OCI-LY7 (cell line): ENCODE measurements around the gene ABCD1. TPM values are rescaled to one million over a fixed set of nuclear protein-coding genes. Genes with fewer than 3 reads are reported as not detected.

Source experiments
- BruUV-seq: library from RNA; stranded (reverse); fragments of 400-500 nt; replicated peaks from 2 replicates; lab custom pipeline; 2021; lab: Mats Ljungman, UMichigan
- CTCF ChIA-PET: fragments of 300-600 bp; sonication (Branson Sonifier 250); formaldehyde crosslinking; loops from one replicate; lab custom pipeline; 2022; ENCODE audit warnings: antibody characterized with exemption; ENCODE audit not compliant: unreplicated experiment; lab: Charles Lee
- POLR2A ChIA-PET: fragments of 300-600 bp; sonication (Branson Sonifier 250); formaldehyde crosslinking; loops from one replicate; lab custom pipeline; 2022; ENCODE audit warnings: antibody characterized with exemption; lab: Charles Lee
- DNase-seq: peaks from one replicate; pipeline ENCODE4 v3.0.0-alpha.2; 2015; ENCODE audit warnings: low spot score
- H2AFZ ChIP-seq: fragments of 200-600 bp; sonication (generic), shearing (Covaris generic); 2 replicates; pipeline ENCODE4 v1.6.1; 2014; ENCODE audit warnings: mild to moderate bottlenecking, antibody characterized with exemption, low read length, moderate library complexity
- H3K27ac ChIP-seq: fragments of 200-600 bp; sonication (generic); 2 replicates; pipeline ENCODE4 v1.5.1; 2014; ENCODE audit warnings: mixed run types, low read depth, mild to moderate bottlenecking, moderate library complexity, low read length, inconsistent platforms; ENCODE audit not compliant: poor library complexity, severe bottlenecking
- H3K36me3 ChIP-seq: fragments of 200-600 bp; sonication (generic); 2 replicates; pipeline ENCODE4 v1.6.1; 2014; ENCODE audit warnings: mild to moderate bottlenecking, antibody characterized with exemption, low read length, moderate library complexity, mixed read lengths; ENCODE audit not compliant: insufficient read depth
- H3K4me1 ChIP-seq: fragments of 200-600 bp; sonication (generic); 2 replicates; pipeline ENCODE4 v1.5.1; 2014; ENCODE audit warnings: mild to moderate bottlenecking, low read length; ENCODE audit not compliant: insufficient read depth, poor library complexity, severe bottlenecking
- H3K4me2 ChIP-seq: fragments of 200-600 bp; sonication (generic); 2 replicates; pipeline ENCODE4 v1.6.1; 2014; ENCODE audit warnings: mild to moderate bottlenecking, low read length
- H3K4me3 ChIP-seq: fragments of 200-600 bp; sonication (generic); 2 replicates; pipeline ENCODE4 v1.5.1; 2014; ENCODE audit warnings: mild to moderate bottlenecking, low read depth, low read length; ENCODE audit not compliant: poor library complexity, severe bottlenecking
- H3K79me2 ChIP-seq: fragments of 200-600 bp; sonication (generic); 2 replicates; pipeline ENCODE4 v1.6.1; 2016; ENCODE audit warnings: low read depth, mild to moderate bottlenecking, low read length, moderate library complexity, mixed read lengths; ENCODE audit not compliant: insufficient read depth
- H3K9me2 ChIP-seq: fragments of 200-600 bp; sonication (generic); 2 replicates; pipeline ENCODE4 v1.6.1; 2016; ENCODE audit warnings: mild to moderate bottlenecking, low read length, mixed read lengths; ENCODE audit not compliant: insufficient read depth
- H3K9me3 ChIP-seq: fragments of 200-600 bp; sonication (generic); 2 replicates; pipeline ENCODE4 v1.6.1; 2014; ENCODE audit warnings: mild to moderate bottlenecking, mixed run types, low read length, mixed read lengths
- H4K20me1 ChIP-seq: fragments of 200-600 bp; sonication (generic); 2 replicates; pipeline ENCODE4 v1.6.1; 2014; ENCODE audit warnings: mild to moderate bottlenecking, antibody characterized with exemption, low read length, moderate library complexity, mixed read lengths; ENCODE audit not compliant: insufficient read depth
- CTCF ChIP-seq: fragments of 200-600 bp; sonication (generic); conservative IDR thresholded peaks from 2 replicates; pipeline ENCODE4 v1.5.1; 2014; ENCODE audit warnings: mild to moderate bottlenecking, antibody characterized with exemption, low read length, moderate library complexity, mixed read lengths
- EZH2phosphoT487 ChIP-seq: fragments of 200-600 bp; sonication (generic); IDR thresholded peaks from 2 replicates; pipeline ENCODE4 v1.6.1; 2018; ENCODE audit warnings: low read depth, borderline replicate concordance, mild to moderate bottlenecking, mixed run types, antibody characterized with exemption, low read length, moderate library complexity, mixed read lengths
- intact Hi-C: fragments of 100-400 bp; cut with micrococcal nuclease; formaldehyde crosslinking; loops from one replicate; pipeline ENCODE4 v1.10.0; 2022; ENCODE audit not compliant: unreplicated experiment
- total RNA-seq, 2 experiments: library from RNA; depleted of rRNA in 1 of 2; stranded (reverse); fragments of >200 nt in 1 of 2; shearing (Covaris generic) in 1 of 2; gene quantifications; 2 replicates each; pipeline ENCODE4 v1.2.3, GENCODE V29; 2014 to 2022

The ABCD1 gene
- total RNA-seq, 2 experiments from 2014 or later: 6.9 to 8.8 TPM

- Histone ChIP-seq H4K20me1 (no peaks in the 10 kb centered on the region), H3K9me3 (no peaks in the 10 kb centered on the region), H3K27ac (no peak within 1 kb of the TSS), H3K4me2 (no peak within 1 kb of the TSS), H3K36me3 (no peaks in the 10 kb centered on the region), H3K9me2 (no peaks in the 10 kb centered on the region), H3K4me3 (no peak within 1 kb of the TSS), H3K79me2 (no peaks in the 10 kb centered on the region), H2AFZ (no peak within 1 kb of the TSS), H3K4me1 (peaks cover 6% of the 10 kb centered on the region)
- ChIA-PET POLR2A (no interaction called here), CTCF (no interaction called here)
- BruUV-seq: no TSS peak
- peak; percentile 64 for DNase-seq
- intact Hi-C loops: loop anchor here (1.0 to 10.0 kb wide), 4 partner anchors 71 to 183 kb away; partner anchors contain the start of genes PDZD4 and SLC6A8
- TF ChIP-seq EZH2phosphoT487 (no peak), CTCF (peak; percentile 78)
Observed at GRCh38 chrX:153763989-153764755, 39.5 kb downstream of the ABCD1 start, which contains the start of gene PLXNB3. PLXNB3 (plus strand) TSS chrX:153764249; CDS start chrX:153765536, 1,287 bp downstream.

- Histone ChIP-seq H3K4me1 (peaks cover 6% of the 10 kb centered on the region), H3K36me3 (no peaks in the 10 kb centered on the region), H2AFZ (no peak overlapping the region), H3K4me2 (no peak overlapping the region), H3K9me3 (no peaks in the 10 kb centered on the region), H3K4me3 (no peak overlapping the region), H3K27ac (no peak overlapping the region), H3K9me2 (no peaks in the 10 kb centered on the region), H3K79me2 (no peaks in the 10 kb centered on the region), H4K20me1 (no peaks in the 10 kb centered on the region)
- TF ChIP-seq EZH2phosphoT487: no peak
- TF ChIP-seq CTCF: no peak
- intact Hi-C loops: loop anchor here (1.0 to 10.0 kb wide), 4 partner anchors 70 to 183 kb away; partner anchors contain the start of genes PDZD4 and SLC6A8
- ChIA-PET POLR2A (no interaction called here), CTCF (no interaction called here)
- no TSS peak for BruUV-seq
- no peak for DNase-seq
Observed at GRCh38 chrX:153764786-153765137, 40.1 kb downstream of the ABCD1 start.
